ENCODE measurements around the gene RPL6.
"Not testable (repeated sequence)": the region's sequence is repeated elsewhere in the genome, so short reads cannot be mapped to it uniquely, and the experiment has no call there.

RPL6 gene

GRCh38 chr12:112409064-112409905 lies at the start of gene RPL6:
Gene RPL6 (minus strand): TSS chr12:112409605. CDS start chr12:112408656, 949 bp downstream.
- intact Hi-C loops (cut with DNase I; ENCODE audit: low total_unique reads): no loop called here
- TF ChIP-seq CTCF (IDR thresholded peaks at IDR 0.05): no peak
- Histone ChIP-seq H3K27me3 (no peaks in the 10 kb centered on the region), H3K9me3 (no peaks in the 10 kb centered on the region), H3K4me1 (peaks cover 0 to 20% (median 14%) of the 10 kb centered on the region in 4 donors), H3K4me3 (peak within 1 kb of the TSS; percentile 60 to 75), H3K36me3 (peaks cover 34 to 39% (median 38%) of the 10 kb centered on the region in 3 donors), H3K27ac (peak within 1 kb of the TSS; percentile 74 to 82)
- peak; percentile 80 to 85 for DNase-seq

- intact Hi-C loops (cut with DNase I; ENCODE audit: low total_unique reads): no loop called here
- H3K9me3 ChIP-seq: no peaks in the 10 kb centered on the region
- no peaks in the 10 kb centered on the region for H3K4me1 ChIP-seq
- H3K27ac ChIP-seq: no peak overlapping the region
- no peak for DNase-seq
- H3K27me3 ChIP-seq: no peaks in the 10 kb centered on the region
- no peak overlapping the region for H3K4me3 ChIP-seq
- H3K36me3 ChIP-seq: peaks cover 46 to 65% (median 55%) of the 10 kb centered on the region in 3 donors
- no peak for TF ChIP-seq CTCF (IDR thresholded peaks at IDR 0.05)
Observed at GRCh38 chr12:112458751-112459150, 49.3 kb upstream of the RPL6 start.

- peaks cover 49 to 69% (median 59%) of the 10 kb centered on the region in 3 donors for H3K36me3 ChIP-seq
- intact Hi-C loops (cut with DNase I; ENCODE audit: low total_unique reads): no loop called here
Observed at GRCh38 chr12:112458330-112458729, 48.9 kb upstream of the RPL6 start.

GRCh38 chr12:112457142-112457541 lies 47.7 kb upstream of the RPL6 start:
- DNase-seq; H3K27me3 ChIP-seq; intact Hi-C loops (cut with DNase I; ENCODE audit: low total_unique reads); H3K4me3 ChIP-seq; H3K9me3 ChIP-seq; H3K4me1 ChIP-seq; H3K27ac ChIP-seq: not testable (repeated sequence)
- peaks cover 55 to 81% (median 71%) of the 10 kb centered on the region in 3 donors for H3K36me3 ChIP-seq

More at GRCh38 chr12:112458330-112458729, 48.9 kb upstream of the RPL6 start:
- TF ChIP-seq CTCF (IDR thresholded peaks at IDR 0.05): no peak
- Histone ChIP-seq H3K27ac (no peak overlapping the region), H3K9me3 (no peaks in the 10 kb centered on the region), H3K4me3 (no peak overlapping the region), H3K27me3 (no peaks in the 10 kb centered on the region), H3K4me1 (no peaks in the 10 kb centered on the region)
- no peak for DNase-seq

GRCh38 chr12:112456029-112456428 lies 46.6 kb upstream of the RPL6 start:
- Histone ChIP-seq H3K9me3 (no peaks in the 10 kb centered on the region), H3K36me3 (peaks cover 55 to 91% (median 82%) of the 10 kb centered on the region in 3 donors), H3K4me3 (no peak overlapping the region), H3K27ac (no peak overlapping the region), H3K4me1 (no peaks in the 10 kb centered on the region), H3K27me3 (no peaks in the 10 kb centered on the region)
- intact Hi-C loops (cut with DNase I; ENCODE audit: low total_unique reads): no loop called here
- no peak for TF ChIP-seq CTCF (IDR thresholded peaks at IDR 0.05)
- no peak for DNase-seq

- Histone ChIP-seq H3K27ac (no peak overlapping the region), H3K9me3 (no peaks in the 10 kb centered on the region), H3K27me3 (no peaks in the 10 kb centered on the region), H3K4me1 (no peaks in the 10 kb centered on the region), H3K36me3 (peaks cover 67 to 96% (median 84%) of the 10 kb centered on the region in 3 donors), H3K4me3 (no peak overlapping the region)
- no peak for TF ChIP-seq CTCF (IDR thresholded peaks at IDR 0.05)
- no peak for DNase-seq
- intact Hi-C loops (cut with DNase I; ENCODE audit: low total_unique reads): no loop called here
Observed at GRCh38 chr12:112450725-112451124, 41.3 kb upstream of the RPL6 start.

- H3K4me1 ChIP-seq; H3K27ac ChIP-seq; intact Hi-C loops (cut with DNase I; ENCODE audit: low total_unique reads); H3K4me3 ChIP-seq; H3K9me3 ChIP-seq; DNase-seq; H3K27me3 ChIP-seq: not testable (repeated sequence)
- H3K36me3 ChIP-seq: peaks cover 47 to 71% (median 60%) of the 10 kb centered on the region in 3 donors
Observed at GRCh38 chr12:112448165-112448564, 38.8 kb upstream of the RPL6 start.

All from tibial artery (tissue), 4 donors.